ENCODE results near the gene HGF.

HGF gene

DNA sequence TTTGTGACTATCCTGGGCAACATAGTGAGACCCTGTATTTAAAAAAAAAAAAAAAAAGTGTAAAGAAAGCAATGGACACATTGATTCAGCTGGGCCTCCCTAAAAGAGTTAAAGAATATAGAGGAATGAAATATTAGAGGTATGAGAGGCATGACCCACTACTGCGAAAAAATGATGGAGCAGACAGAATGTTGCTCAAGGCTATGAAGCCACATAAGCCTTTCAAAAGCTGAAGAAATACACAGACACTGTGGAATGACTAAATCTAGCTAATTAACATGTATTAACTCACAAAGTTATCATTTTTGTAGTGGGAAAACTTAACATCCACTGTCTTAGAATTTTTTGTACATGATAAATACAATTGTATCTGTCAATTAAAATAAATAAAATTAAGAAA, 107.3 kb downstream of the HGF start:
- Histone ChIP-seq H3K36me3 (ENCODE audit: insufficient read depth, low read length) (no peaks in the 10 kb centered on the region), H3K4me3 (ENCODE audit: low read length, poor library complexity, severe bottlenecking) (no peak overlapping the region), H3K9me3 (ENCODE audit: insufficient read depth, low read depth, low read length) (no peaks in the 10 kb centered on the region), H3K4me2 (ENCODE audit: low read depth, low read length, poor library complexity, severe bottlenecking) (no peak overlapping the region), H2AFZ (ENCODE audit: low read length) (no peak overlapping the region), H4K20me1 (ENCODE audit: insufficient read depth, low read length, poor library complexity, severe bottlenecking) (no peaks in the 10 kb centered on the region), H3F3A (ENCODE audit: low read depth) (no peaks in the 10 kb centered on the region), H3K79me2 (ENCODE audit: insufficient read depth, low read length) (no peaks in the 10 kb centered on the region), H3K9ac (ENCODE audit: low read depth, low read length, poor library complexity, severe bottlenecking) (no peak overlapping the region), H3K27me3 (ENCODE audit: insufficient read depth, low read length, poor library complexity, severe bottlenecking) (no peaks in the 10 kb centered on the region), H3K4me1 (ENCODE audit: insufficient read depth, low read length, poor library complexity, severe bottlenecking) (no peaks in the 10 kb centered on the region), H3K9me2 (replicated peaks; ENCODE audit: low read depth, low read length) (no peaks in the 10 kb centered on the region)
- no peak for TF ChIP-seq EZH2phosphoT487 (IDR thresholded peaks at IDR 0.05; ENCODE audit: borderline replicate concordance)
- TF ChIP-seq, protein P1, sequence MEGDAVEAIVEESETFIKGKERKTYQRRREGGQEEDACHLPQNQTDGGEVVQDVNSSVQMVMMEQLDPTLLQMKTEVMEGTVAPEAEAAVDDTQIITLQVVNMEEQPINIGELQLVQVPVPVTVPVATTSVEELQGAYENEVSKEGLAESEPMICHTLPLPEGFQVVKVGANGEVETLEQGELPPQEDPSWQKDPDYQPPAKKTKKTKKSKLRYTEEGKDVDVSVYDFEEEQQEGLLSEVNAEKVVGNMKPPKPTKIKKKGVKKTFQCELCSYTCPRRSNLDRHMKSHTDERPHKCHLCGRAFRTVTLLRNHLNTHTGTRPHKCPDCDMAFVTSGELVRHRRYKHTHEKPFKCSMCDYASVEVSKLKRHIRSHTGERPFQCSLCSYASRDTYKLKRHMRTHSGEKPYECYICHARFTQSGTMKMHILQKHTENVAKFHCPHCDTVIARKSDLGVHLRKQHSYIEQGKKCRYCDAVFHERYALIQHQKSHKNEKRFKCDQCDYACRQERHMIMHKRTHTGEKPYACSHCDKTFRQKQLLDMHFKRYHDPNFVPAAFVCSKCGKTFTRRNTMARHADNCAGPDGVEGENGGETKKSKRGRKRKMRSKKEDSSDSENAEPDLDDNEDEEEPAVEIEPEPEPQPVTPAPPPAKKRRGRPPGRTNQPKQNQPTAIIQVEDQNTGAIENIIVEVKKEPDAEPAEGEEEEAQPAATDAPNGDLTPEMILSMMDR (conservative IDR thresholded peaks at IDR 0.05; ENCODE audit: low read length) = no peak

DNA sequence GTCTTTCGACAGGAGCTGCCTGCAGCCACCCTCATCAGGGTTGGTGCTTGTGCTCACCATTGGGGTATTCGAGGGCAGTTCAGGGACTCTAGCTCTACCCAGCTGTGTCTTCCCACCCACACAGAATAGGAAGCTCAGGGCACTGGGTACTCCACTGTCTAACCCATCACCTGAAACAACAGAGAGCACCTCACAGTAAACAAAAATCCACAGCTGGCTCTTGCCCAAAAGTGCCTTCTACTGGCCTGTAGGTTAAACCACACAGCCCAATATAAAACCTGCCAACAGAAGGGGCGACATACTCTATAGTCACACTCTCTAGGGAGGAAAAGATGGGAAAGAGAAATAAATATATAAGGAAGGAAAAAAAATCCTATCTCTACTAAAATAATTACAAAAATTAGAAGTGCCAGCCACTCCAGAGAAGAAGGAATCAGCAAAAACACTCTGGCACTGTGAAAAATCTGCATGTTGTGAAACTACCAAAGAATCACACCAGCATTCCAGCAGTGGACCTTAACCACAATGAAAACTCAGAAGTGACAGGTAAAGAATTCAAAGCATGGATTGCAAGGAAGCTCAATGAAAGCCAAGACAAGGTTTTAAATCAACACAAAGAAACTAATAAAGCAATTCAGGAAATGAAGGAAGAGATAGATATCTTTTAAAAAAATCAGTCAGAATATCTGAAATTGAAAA, 110.0 kb downstream of the HGF start:
- Histone ChIP-seq H4K20me1 (ENCODE audit: insufficient read depth, low read length, poor library complexity, severe bottlenecking) (no peaks in the 10 kb centered on the region), H3K9ac (ENCODE audit: low read depth, low read length, poor library complexity, severe bottlenecking) (no peak overlapping the region), H3F3A (ENCODE audit: low read depth) (no peaks in the 10 kb centered on the region), H3K79me2 (ENCODE audit: insufficient read depth, low read length) (no peaks in the 10 kb centered on the region), H3K4me3 (ENCODE audit: low read length, poor library complexity, severe bottlenecking) (no peak overlapping the region), H3K36me3 (ENCODE audit: insufficient read depth, low read length) (no peaks in the 10 kb centered on the region), H3K4me2 (ENCODE audit: low read depth, low read length, poor library complexity, severe bottlenecking) (no peak overlapping the region), H2AFZ (ENCODE audit: low read length) (no peak overlapping the region), H3K27me3 (ENCODE audit: insufficient read depth, low read length, poor library complexity, severe bottlenecking) (no peaks in the 10 kb centered on the region), H3K9me3 (ENCODE audit: insufficient read depth, low read depth, low read length) (no peaks in the 10 kb centered on the region), H3K4me1 (ENCODE audit: insufficient read depth, low read length, poor library complexity, severe bottlenecking) (no peaks in the 10 kb centered on the region), H3K9me2 (replicated peaks; ENCODE audit: low read depth, low read length) (no peaks in the 10 kb centered on the region)
- TF ChIP-seq, protein P1 (conservative IDR thresholded peaks at IDR 0.05; ENCODE audit: low read length) = no peak
- TF ChIP-seq EZH2phosphoT487 (IDR thresholded peaks at IDR 0.05; ENCODE audit: borderline replicate concordance) = no peak

DNA sequence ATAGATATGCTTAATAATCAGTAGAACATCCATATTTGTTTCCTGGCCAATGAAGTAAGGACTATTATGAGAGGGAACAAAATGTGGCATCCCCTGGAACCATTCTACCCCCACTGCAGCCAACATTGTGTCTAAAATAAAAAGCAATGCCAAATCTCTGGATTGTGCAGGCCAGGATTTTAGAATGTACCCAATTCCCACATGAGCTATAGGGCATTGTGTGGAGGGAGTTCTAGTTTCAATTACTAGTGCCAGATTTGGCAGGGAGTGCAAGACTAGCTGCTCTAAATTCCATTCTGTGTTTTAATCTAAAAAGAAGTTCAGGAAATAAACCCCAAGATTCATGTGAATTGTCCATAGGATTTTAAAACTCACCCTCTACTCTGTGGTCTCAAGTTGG, 112.3 kb downstream of the HGF start:
- TF ChIP-seq EZH2phosphoT487 (IDR thresholded peaks at IDR 0.05; ENCODE audit: borderline replicate concordance) = no peak
- TF ChIP-seq, protein P1 (conservative IDR thresholded peaks at IDR 0.05; ENCODE audit: low read length) = no peak
- no peak overlapping the region for H3K9ac ChIP-seq (ENCODE audit: low read depth, low read length, poor library complexity, severe bottlenecking)
- no peaks in the 10 kb centered on the region for H3F3A ChIP-seq (ENCODE audit: low read depth)
- no peaks in the 10 kb centered on the region for H3K27me3 ChIP-seq (ENCODE audit: insufficient read depth, low read length, poor library complexity, severe bottlenecking)
- H3K79me2 ChIP-seq (ENCODE audit: insufficient read depth, low read length) = no peaks in the 10 kb centered on the region
- H3K9me2 ChIP-seq (replicated peaks; ENCODE audit: low read depth, low read length) = no peaks in the 10 kb centered on the region; the same call in 1 of the 2 replicates
- no peak overlapping the region for H2AFZ ChIP-seq (ENCODE audit: low read length)
- H3K4me3 ChIP-seq (ENCODE audit: low read length, poor library complexity, severe bottlenecking) = no peak overlapping the region
- H3K36me3 ChIP-seq (ENCODE audit: insufficient read depth, low read length) = no peaks in the 10 kb centered on the region
- no peak overlapping the region for H3K4me2 ChIP-seq (ENCODE audit: low read depth, low read length, poor library complexity, severe bottlenecking)
- no peaks in the 10 kb centered on the region for H3K4me1 ChIP-seq (ENCODE audit: insufficient read depth, low read length, poor library complexity, severe bottlenecking)
- no peaks in the 10 kb centered on the region for H4K20me1 ChIP-seq (ENCODE audit: insufficient read depth, low read length, poor library complexity, severe bottlenecking)
- H3K9me3 ChIP-seq (ENCODE audit: insufficient read depth, low read depth, low read length) = no peaks in the 10 kb centered on the region; the same call in 1 of the 2 replicates

All from Loucy (cell line).